Stomach (tissue), 9 donors: Measurements from ENCODE around the gene LRRC4B. TPM values are rescaled to one million over a fixed set of nuclear protein-coding genes. Genes with fewer than 3 reads are reported as not detected.
"Not testable (repeated sequence)": the region's sequence is repeated elsewhere in the genome, so short reads cannot be mapped to it uniquely, and the experiment has no call there.

ENCODE experiments used
- DNase-seq, 2 donors: peaks; one replicate each; pipeline versions ENCODE4 v3.0.0 to v3.0.0-alpha.2; 2013 to 2019
- H3K27ac ChIP-seq, 5 donors: fragments of 200-600 bp in 4 of 5; sonication (generic) in 4 of 5; one replicate each; pipeline ENCODE4 v1.5.1; 2013 to 2019; ENCODE audit warnings: mild to moderate bottlenecking in 1 of 5, moderate library complexity in 1 of 5
- H3K27me3 ChIP-seq, 3 donors: fragments of 200-600 bp; sonication (generic); one replicate each; pipeline ENCODE4 v1.5.1; 2017 to 2019; ENCODE audit warnings: mixed run types in 1 of 3
- H3K36me3 ChIP-seq, 4 donors: fragments of 200-600 bp; sonication (generic); 1 replicate in 3 of 4; 2 replicates in 1 of 4; pipeline ENCODE4 v1.5.1; 2016 to 2019
- H3K4me1 ChIP-seq, 4 donors: fragments of 200-600 bp; sonication (generic); one replicate each; pipeline ENCODE4 v1.5.1; 2016 to 2019
- H3K4me3 ChIP-seq, 4 donors: fragments of 200-600 bp; sonication (generic) in 3 of 4; one replicate each; pipeline ENCODE4 v1.5.1; 2016 to 2019; ENCODE audit warnings: mild to moderate bottlenecking in 1 of 4
- H3K9me3 ChIP-seq, 4 donors: fragments of 200-600 bp; sonication (generic); one replicate each; pipeline ENCODE4 v1.5.1; 2016 to 2019
- CTCF ChIP-seq, 7 experiments: fragments of 450-650 bp in 4 of 7; fragments of 200-600 bp in 3 of 7; sonication (generic) in 3 of 7; IDR thresholded peaks; one replicate each; pipeline ENCODE4 v1.5.1; 2016 to 2019; ENCODE audit warnings: antibody characterized with exemption in 7 of 7, control low read depth in 2 of 7, mild to moderate bottlenecking in 1 of 7
- EP300 ChIP-seq: sonication (generic); formaldehyde crosslinking; IDR thresholded peaks from one replicate; pipeline ENCODE4 v1.6.1; 2017; ENCODE audit warnings: antibody characterized with exemption
- POLR2A ChIP-seq, 4 donors: fragments of 450-650 bp; IDR thresholded peaks; one replicate each; pipeline ENCODE4 v1.6.1; 2016; ENCODE audit warnings: antibody characterized with exemption in 4 of 4, control low read depth in 2 of 4, mild to moderate bottlenecking in 1 of 4, moderate library complexity in 1 of 4
- POLR2AphosphoS5 ChIP-seq, 3 donors: sonication (generic); formaldehyde crosslinking; IDR thresholded peaks; one replicate each; pipeline ENCODE4 v1.6.1; 2016; ENCODE audit warnings: antibody characterized with exemption in 3 of 3
- WGBS, 5 donors: extraction: QIAGEN DNeasy Blood & Tissue Kit in 3 of 5; methylation state at CpG; one replicate each; pipeline versions ENCODE4 v1.1.5 to v1.1.7; 2013 to 2018; 5-methylcytosine and 5-hydroxymethylcytosine counted together
- intact Hi-C: fragments of 100-400 bp; cut with DNase I; formaldehyde crosslinking; loops from one replicate; pipeline ENCODE4 v1.15.1; 2023; ENCODE audit warnings: low total_unique reads
- polyA plus RNA-seq, 3 donors: library from polyadenylated mRNA; stranded (reverse); fragments of 200-250 nt; gene quantifications; one replicate each; pipeline ENCODE4 v1.2.3, GENCODE V29; 2013
- total RNA-seq, 5 donors: library from RNA; depleted of rRNA; stranded (reverse); fragments of >200 nt; gene quantifications; one replicate each; pipeline versions ENCODE4 v1.1.0 to v1.2.3, GENCODE V29; 2014 to 2016
- donor health status: healthy with polysubstance abuse.
- donor health status: Bipolar disorder and iron deficiency.
- donor health status: healthy.

The LRRC4B gene
- total and polyA plus RNA-seq, 8 donors: 0.45 to 4.4 (median 1.5) TPM; not detected in 1

DNA sequence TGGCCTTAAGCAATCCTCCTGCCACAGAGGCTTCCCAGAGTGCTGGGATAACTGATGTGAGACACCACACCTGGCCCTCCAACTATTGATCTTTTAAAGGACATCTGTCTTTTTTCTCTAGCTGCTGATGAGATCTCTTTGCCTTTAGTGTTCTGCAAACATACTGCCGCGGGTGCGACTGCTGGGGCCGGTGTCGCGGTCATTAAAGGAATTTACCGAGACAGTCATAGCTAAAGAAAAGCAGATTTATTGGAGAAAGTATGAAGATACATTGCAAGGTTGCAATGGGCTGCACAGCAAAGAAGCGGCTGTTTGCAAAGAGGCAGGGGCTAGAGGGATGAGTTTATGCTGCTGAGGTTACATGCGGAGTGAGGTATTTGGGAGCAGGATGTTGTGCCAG, 31.2 kb upstream of the LRRC4B start:
- WGBS, 5 donors: 70 to 84% (median 77%) methylated on average over 9 of the region's 9 CpGs
- no peaks in the 10 kb centered on the region for H3K36me3 ChIP-seq
- no peaks in the 10 kb centered on the region for H3K4me1 ChIP-seq
- H3K9me3 ChIP-seq: no peaks in the 10 kb centered on the region
- H3K4me3 ChIP-seq: no peak overlapping the region
- peaks cover 0 to 66% (median 14%) of the 10 kb centered on the region in 3 donors for H3K27me3 ChIP-seq
- TF ChIP-seq POLR2A (IDR thresholded peaks at IDR 0.05): no peak
- TF ChIP-seq EP300: no peak
- no peak for TF ChIP-seq POLR2AphosphoS5 (IDR thresholded peaks at IDR 0.05)
- no peak for TF ChIP-seq CTCF (IDR thresholded peaks at IDR 0.05)
- intact Hi-C loops: no loop called here
- no peak for DNase-seq
- H3K27ac ChIP-seq: no peak overlapping the region

- WGBS, 5 donors: 60 to 85% (median 74%) methylated on average over 3 of the region's 3 CpGs
- no peaks in the 10 kb centered on the region for H3K36me3 ChIP-seq
- no peak for TF ChIP-seq EP300
- no peak for TF ChIP-seq POLR2A (IDR thresholded peaks at IDR 0.05)
- TF ChIP-seq POLR2AphosphoS5 (IDR thresholded peaks at IDR 0.05): no peak
- no peak for TF ChIP-seq CTCF (IDR thresholded peaks at IDR 0.05)
Observed at GRCh38 chr19:50590191-50590590, 22.0 kb upstream of the LRRC4B start.

GRCh38 chr19:50581795-50582660, 13.8 kb upstream of the LRRC4B start:
- 71 to 81% (median 79%) methylated on average over 14 to 23 of the region's 24 CpGs for WGBS, 5 donors
- H3K4me3 ChIP-seq, H3K9me3 ChIP-seq, H3K27ac ChIP-seq, H3K4me1 ChIP-seq, DNase-seq, H3K36me3 ChIP-seq, intact Hi-C loops: not testable (repeated sequence)
- peaks cover 0 to 25% (median 5%) of the 10 kb centered on the region in 3 donors for H3K27me3 ChIP-seq

More at GRCh38 chr19:50590191-50590590, 22.0 kb upstream of the LRRC4B start:
- H3K9me3 ChIP-seq: no peaks in the 10 kb centered on the region
- no peak overlapping the region for H3K27ac ChIP-seq
- H3K4me1 ChIP-seq: no peaks in the 10 kb centered on the region
- H3K4me3 ChIP-seq: no peak overlapping the region
- intact Hi-C loops: no loop called here
- peak in 1 of 2 donors; percentile 59 for DNase-seq
- peaks cover 0 to 43% (median 0%) of the 10 kb centered on the region in 3 donors for H3K27me3 ChIP-seq

- Histone ChIP-seq H3K27ac (no peak overlapping the region), H3K36me3 (no peaks in the 10 kb centered on the region), H3K4me3 (no peak overlapping the region), H3K9me3 (no peaks in the 10 kb centered on the region), H3K4me1 (no peaks in the 10 kb centered on the region), H3K27me3 (peaks cover 0 to 21% (median 5%) of the 10 kb centered on the region in 3 donors)
- whole genome bisulfite sequencing, 5 donors: 71 to 86% (median 78%) methylated on average over 13 of the region's 13 CpGs
- DNase-seq: no peak
- intact Hi-C loops: no loop called here
- TF ChIP-seq EP300: no peak
- TF ChIP-seq POLR2A (IDR thresholded peaks at IDR 0.05): no peak
- no peak for TF ChIP-seq CTCF (IDR thresholded peaks at IDR 0.05)
- TF ChIP-seq POLR2AphosphoS5 (IDR thresholded peaks at IDR 0.05): no peak
Observed at GRCh38 chr19:50580970-50581634, 12.9 kb upstream of the LRRC4B start.
